GM18505 (cell line): ENCODE data around the gene SORL1.

Experiments
- ATAC-seq: cut with Tn5 transposase; IDR thresholded peaks from one replicate; pipeline ENCODE4 v1.9.1; 2021; ENCODE audit not compliant: unreplicated experiment
- POLR2A ChIP-seq: IDR thresholded peaks from 4 replicates; pipeline ENCODE4 v1.6.1; 2011; ENCODE audit warnings: borderline replicate concordance; ENCODE audit not compliant: insufficient read depth, insufficient read length; ENCODE audit errors: extremely low read depth

The SORL1 gene

DNA sequence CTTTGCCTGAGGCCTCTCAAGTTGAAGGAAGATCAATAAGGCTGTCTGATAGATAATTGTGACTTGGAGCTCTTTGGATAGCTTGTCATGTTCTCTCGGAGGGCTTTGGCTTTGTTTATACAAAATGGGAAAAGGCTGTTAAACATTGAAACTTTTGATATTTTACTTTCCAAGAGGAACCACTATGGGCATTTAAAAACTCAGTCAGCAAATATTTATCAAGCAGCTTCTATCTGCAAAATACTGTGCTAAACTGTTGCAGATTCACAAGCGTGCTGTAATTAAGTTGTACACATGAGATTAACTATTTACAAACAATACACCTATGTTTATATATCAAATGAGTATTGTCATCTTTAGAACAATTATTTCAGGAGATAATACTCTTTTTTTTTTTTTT, 34.5 kb upstream of the SORL1 start:
- no peak for ATAC-seq
- no peak for TF ChIP-seq POLR2A

DNA sequence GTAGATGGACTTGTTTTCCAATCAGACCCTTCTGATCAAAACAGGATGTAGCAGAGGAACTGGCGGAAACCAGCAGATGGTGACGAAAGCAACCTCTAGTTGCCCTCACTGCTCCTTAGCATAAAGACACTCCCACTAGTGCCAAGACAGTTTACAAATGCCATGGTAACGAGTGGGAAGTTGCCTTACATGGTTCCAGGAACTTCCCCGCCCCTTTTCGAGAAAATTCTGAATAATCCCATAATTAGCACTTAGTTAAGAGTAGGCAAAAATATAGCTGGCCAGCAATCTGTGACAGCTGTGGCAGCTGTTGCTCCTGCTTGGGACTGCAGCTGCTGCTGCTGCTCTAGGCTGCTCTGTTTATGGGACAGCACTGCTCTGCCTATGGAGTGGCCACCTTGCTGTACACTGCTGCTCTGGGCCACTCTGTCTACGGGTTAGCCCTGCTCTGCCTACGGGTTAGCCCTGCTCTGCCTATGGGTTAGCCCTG, 33.4 kb upstream of the SORL1 start:
- ATAC-seq, result no peak
- no peak for TF ChIP-seq POLR2A

DNA sequence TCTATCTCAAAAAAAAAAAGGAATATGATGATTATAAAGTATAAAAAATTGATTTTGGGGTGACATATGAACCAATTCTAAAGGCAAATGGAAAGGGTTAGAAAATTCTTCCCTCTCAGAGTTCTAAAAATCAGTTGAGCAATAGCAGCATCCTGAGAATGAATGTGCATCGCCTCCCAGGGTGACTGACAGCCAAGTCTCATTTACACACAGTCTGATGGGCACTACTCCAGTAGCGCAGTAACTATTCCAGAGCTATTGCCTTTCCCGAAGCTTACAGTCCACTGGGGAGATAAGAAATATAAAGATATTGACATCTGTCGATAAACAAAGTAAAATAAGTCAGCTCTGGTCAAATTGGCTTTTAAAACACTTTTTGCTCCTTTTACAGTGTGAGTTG, 32.3 kb upstream of the SORL1 start:
- no peak for ATAC-seq
- TF ChIP-seq POLR2A, result no peak

DNA sequence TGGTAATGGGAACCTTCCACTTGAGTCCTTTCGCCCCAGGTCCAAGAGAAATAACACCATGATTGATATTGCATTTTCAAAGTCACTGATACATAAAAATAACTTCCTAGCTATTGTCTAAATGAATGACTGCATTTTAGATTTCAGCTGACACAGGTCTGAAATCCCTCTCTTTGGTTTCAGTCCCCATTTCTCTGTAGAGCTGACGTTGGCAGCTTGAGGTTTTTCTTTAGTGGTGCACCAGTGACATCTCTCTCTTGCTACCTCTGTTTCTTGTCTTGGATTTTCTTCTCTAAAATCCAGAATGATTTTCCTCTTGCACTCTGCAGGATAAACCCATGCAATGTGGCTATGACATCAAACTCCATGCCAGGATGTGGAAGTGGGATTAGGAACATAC, 31.7 kb upstream of the SORL1 start:
- TF ChIP-seq POLR2A, result no peak
- ATAC-seq, result no peak

DNA sequence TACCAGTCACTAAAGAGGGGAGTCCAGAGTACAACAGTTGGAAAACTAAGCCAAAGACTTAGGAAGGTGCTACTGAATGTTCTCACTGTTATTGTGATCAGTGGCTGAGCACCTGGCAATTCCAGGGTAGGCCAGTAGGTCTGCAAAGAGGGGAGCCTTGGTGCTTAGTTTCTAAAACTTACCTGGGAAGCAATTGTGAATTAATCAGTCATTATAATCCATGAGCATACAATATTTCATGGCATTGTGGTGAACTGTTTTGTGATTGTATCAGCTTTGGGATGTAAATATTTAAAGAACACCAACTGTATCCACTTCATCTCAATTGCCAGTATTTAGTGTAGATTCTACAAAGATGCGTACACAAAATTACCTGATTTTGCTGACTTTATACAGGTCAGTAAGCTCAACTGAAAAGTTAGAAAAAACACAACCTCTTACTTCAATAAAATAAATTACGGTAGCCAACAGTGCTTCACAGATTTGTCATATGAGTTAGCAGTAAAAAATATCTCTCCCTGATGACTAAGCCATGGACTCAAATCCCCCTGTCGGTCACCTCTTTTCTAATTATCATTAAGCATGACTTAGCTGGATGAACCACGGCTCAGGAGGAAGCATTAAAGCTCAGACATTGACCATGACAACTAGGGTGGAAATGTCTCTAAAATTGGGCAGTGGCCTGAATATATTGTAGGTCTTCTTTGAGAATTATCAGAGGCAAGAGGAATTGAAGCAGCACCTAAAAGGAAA, 30.8 kb upstream of the SORL1 start:
- no peak for TF ChIP-seq POLR2A

DNA sequence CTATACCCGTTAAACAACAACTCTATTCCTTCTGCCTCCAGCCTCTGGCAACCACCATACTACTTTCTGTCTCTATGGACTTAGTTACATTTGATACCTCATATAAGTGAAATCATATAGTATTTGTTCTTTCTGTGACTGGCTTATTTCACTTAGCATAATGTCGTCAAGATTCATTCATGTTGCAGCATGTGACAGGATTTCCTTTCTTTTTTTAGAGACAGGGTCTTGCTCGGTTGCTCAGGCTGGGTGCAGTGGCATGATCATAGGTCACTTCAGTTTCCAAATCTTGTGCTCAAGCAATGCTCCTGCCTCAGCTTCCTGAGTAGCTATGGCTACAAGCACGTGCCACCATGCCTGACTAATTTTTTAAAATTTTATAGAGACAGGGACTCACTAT, 29.4 kb upstream of the SORL1 start:
- no peak for TF ChIP-seq POLR2A

More for the DNA sequence above, 30.8 kb upstream of the SORL1 start:
- ATAC-seq, result no peak

DNA sequence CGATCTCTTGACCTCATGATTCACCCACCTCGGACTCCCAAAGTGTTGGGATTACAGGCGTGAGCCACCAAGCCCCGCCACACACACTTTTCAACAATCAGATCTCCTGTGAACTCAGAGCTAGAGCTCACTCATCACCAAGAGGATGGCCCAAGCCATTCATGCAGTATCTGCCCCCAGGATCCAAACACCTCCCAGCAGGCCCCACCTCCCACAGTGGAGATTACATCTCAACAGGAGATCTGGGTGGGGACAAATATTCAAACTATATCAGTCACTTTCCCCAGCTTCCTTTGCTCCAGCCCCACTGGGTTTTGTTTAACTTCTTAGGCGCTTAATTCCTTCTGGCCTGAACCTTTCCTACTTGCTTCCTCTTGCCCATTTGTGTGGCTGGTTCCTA, 26.3 kb upstream of the SORL1 start:
- TF ChIP-seq POLR2A, result no peak
- no peak for ATAC-seq

More for the DNA sequence above, 29.4 kb upstream of the SORL1 start:
- peak; percentile 52 for ATAC-seq

DNA sequence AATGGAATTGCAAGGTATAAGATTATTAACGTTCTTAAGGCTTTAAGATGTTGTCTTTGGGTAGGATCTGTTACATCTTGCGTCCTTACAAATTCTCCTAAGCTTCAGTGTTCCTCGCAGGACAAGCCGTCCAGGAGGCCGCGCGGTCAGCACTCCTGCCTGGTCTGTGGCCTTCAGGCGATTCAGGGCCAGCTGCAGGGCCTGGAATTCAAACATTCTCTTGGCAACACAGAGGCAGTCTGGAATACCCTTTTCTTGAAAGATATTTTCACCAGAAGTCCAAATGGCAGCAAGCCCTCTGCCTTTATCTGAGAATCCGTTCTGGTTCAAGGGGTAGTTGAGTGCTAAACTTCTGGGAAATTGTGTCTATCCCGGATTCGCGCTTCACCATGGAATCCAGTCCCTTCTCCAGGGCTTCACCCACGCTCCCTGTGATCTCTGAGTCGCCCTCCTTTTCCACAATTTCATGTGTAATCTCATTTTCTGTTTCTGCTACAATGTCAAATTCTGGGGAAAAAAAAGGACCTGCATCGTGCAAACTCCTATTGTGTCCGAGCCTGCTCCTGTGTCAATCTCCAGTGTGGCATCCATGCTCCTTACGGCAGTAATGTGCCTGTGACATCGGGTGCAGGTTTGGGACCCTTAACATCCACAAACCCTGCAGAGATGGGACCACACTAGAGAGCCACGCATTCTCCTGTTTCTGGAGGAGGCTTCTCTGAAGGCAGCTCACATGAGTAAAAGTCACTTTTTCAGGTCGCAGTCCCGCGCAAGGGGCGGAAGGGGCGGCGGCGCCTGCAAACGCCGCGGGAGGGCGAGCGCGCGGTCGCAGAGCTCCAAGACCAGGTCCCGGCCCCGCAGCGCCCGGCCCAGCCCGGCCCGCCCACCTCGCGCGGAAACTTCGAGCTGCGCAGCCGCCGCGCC, 25.4 kb upstream of the SORL1 start:
- no peak for ATAC-seq
- no peak for TF ChIP-seq POLR2A

DNA sequence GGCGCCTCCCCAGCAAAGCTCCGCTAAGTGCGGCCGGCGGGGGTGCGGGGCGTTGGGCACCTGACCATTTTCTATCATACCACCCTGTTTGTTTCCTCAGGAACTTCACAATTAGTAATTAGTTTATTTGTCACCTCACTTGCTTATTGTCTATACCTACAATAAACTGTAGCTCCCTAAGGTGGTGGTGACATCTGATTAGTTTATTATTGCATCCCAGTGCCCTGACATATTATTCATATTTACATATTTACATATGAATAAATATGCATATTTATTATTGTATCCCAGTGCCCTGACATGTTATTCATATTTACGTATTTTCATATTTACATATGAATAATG, 24.7 kb upstream of the SORL1 start:
- TF ChIP-seq POLR2A, result no peak
- no peak for ATAC-seq

DNA sequence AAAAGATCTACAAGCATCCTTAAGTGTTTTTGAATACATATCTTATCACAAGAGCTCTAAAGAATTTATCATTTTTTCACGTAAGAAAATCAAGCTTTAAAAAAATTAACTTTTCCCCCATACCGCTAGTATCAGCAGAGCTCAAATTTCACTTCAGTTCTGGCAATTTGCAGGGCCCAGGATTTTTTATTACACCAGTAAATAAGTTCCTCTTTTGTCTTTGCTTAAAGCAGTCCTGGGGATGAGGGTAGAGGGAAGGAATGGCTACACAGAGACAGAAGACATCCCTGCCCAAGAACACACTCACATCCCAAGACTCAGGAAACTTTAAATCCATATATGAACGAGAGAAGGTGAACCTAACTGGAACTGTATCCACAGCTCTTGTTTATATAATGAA, 22.6 kb upstream of the SORL1 start:
- no peak for ATAC-seq
- no peak for TF ChIP-seq POLR2A

DNA sequence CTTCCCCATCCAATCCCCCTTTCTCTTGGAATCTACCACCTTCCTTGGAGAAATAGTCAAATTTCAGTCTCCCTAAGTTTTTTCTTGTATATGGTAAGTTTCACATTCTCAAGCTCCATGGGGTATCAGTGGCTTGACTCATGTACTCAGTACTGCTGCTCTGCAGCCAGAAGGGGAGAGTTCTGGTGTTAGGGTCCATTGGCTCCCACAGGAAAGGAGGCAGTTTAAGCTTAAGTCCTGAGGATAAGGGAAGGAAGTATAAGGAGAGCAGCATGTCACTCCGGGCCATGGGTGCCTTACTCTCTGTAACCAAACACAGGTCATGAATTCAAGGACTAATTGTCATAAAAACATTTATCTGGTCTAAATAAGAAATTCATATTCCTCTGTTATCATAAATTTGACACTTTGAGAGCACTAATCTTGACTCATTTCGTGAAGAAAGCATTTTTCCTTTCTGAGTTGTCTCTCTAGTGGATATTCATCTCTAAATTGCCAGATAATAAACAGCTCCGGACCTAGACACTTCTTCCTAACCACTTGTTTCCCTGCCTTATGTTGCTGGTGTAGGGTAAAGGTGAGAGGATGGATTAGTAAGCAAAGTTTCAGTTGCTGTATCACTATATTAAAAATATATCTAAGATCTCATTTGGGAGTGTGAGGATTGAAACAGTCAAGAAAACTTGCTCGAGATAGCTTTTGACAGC, 20.1 kb upstream of the SORL1 start:
- ATAC-seq, result no peak
- TF ChIP-seq POLR2A, result no peak

DNA sequence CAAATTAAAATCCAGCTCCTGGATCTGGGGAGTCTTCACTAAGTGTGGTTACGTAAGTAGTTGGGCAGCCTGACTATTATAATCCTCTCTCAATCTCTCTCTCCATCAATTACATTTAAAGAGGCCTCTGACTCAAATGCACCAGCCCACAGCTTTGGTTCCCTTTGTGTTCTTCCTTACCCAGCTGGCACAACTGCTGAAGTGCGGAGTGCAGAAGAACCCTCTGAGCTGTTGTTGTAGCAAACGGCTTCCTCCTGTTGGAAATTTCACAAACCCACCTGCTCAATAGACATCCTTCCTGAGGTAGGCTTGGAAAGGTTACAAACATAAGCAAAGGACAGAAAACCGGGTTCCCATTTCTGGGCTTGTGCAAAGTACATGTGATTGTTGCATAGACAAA, 17.0 kb upstream of the SORL1 start:
- ATAC-seq, result no peak
- TF ChIP-seq POLR2A, result no peak
